ENCODE measurements around the gene TNFRSF13B. TPM values are rescaled to one million over a fixed set of nuclear protein-coding genes. Genes with fewer than 3 reads are reported as not detected.
"Not testable (repeated sequence)": the region's sequence is repeated elsewhere in the genome, so short reads cannot be mapped to it uniquely, and the experiment has no call there.

TNFRSF13B gene
- total RNA-seq, 1 experiment from 2014 or later: not detected

GRCh38 chr17:16906680-16907079 lies 65.2 kb downstream of the TNFRSF13B start (continued):
- TF ChIP-seq REST (IDR thresholded peaks at IDR 0.05; ENCODE audit: low read depth) (no peak), ELF1 (IDR thresholded peaks at IDR 0.05; ENCODE audit: borderline replicate concordance, low read depth) (no peak), POLR2A (IDR thresholded peaks at IDR 0.05; ENCODE audit: borderline replicate concordance, extremely low read depth, insufficient read depth, insufficient read length) (no peak), RAD21 (IDR thresholded peaks at IDR 0.05; ENCODE audit: low read depth) (no peak), ZFX (IDR thresholded peaks at IDR 0.05) (no peak), MAX (IDR thresholded peaks at IDR 0.05) (no peak)

DNA sequence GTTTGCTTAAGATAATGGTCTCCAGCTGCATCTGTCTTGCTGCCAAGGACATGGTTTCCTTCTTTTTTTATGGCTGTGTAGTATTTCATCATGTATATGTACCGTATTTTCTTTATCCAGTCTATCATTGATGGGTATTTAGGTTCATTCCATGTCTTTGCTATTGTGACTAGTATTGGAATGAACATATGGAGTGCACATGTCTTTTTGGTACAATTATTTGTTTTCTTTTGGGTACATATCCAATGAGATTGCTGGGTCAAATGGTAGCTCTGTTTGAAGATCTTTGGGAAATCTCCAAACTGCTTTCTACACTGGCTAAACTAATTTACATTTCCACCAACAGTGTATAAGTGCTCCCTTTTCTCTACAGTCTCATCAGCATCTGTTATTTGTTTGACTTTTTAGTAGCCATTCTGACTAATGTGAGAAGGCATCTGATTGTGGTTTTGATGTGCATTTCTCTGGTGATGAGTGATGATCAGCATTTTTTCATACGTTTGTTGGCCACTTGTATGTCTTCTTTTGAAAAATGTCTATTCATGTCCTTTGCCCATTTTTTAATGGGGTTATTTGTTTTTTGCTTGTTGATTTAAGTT lies 66.2 kb downstream of the TNFRSF13B start:
- Histone ChIP-seq H3K4me1 (ENCODE audit: control insufficient read depth in 1 of 2, insufficient read depth in 2 of 2, low read length in 2 of 2) (peaks cover 0 to 9% of the 10 kb centered on the region in 2 experiments; a peak in 2 of 4 replicates), H3K79me2 (ENCODE audit: insufficient read depth, low read length) (no peaks in the 10 kb centered on the region), H3K36me3 (ENCODE audit: control insufficient read depth in 1 of 2, insufficient read depth in 2 of 2, low read length in 2 of 2) (no peaks in the 10 kb centered on the region), H3K27ac (ENCODE audit: low read depth, low read length) (no peak overlapping the region), H3K27me3 (ENCODE audit: insufficient read depth, low read length) (peaks cover 8% of the 10 kb centered on the region; the same call in 1 of the 2 replicates), H3K4me2 (ENCODE audit: low read length) (peak overlapping the region; percentile 15; the same call in 1 of the 2 replicates), H3K9ac (ENCODE audit: low read length) (no peak overlapping the region), H3K4me3 (replicated peaks in 1 of 2; ENCODE audit: low read depth in 1 of 2, low read length in 2 of 2) (no peak overlapping the region), H3K9me3 (ENCODE audit: control insufficient read depth in 1 of 2, insufficient read depth in 1 of 2, low read depth in 1 of 2, low read length in 2 of 2) (no peaks in the 10 kb centered on the region), H4K20me1 (ENCODE audit: insufficient read depth) (no peaks in the 10 kb centered on the region), H2AFZ (ENCODE audit: low read depth, low read length, poor library complexity, severe bottlenecking) (no peak overlapping the region), H3K9me2 (ENCODE audit: insufficient read depth) (no peaks in the 10 kb centered on the region)
- no TSS peak for BruUV-seq (replicated peaks)
- CTCF ChIA-PET: no interaction called here
- RAD21 ChIA-PET (ENCODE audit: low non-redundant PET in 1 of 2, low total read pairs in 2 of 2, uncharacterized antibody in 2 of 2, unreplicated experiment in 2 of 2): no interaction called here
- DNase-seq (ENCODE audit: low read depth, low spot score) (peak; percentile 15), ATAC-seq (peak; percentile 76; the same call in 1 of the 2 replicates)
- intact Hi-C loops (cut with micrococcal nuclease): no loop called here
- TF ChIP-seq SP1 (IDR thresholded peaks at IDR 0.05; ENCODE audit: low read depth) (no peak), YY1 (IDR thresholded peaks at IDR 0.05; ENCODE audit: extremely low read depth, insufficient replicate concordance, low read depth, low read length) (no peak), FOSL1 (IDR thresholded peaks at IDR 0.05; ENCODE audit: low read depth) (peak; percentile 46; the same call in 1 of the 2 replicates), CBX3 (IDR thresholded peaks at IDR 0.05; ENCODE audit: low read depth) (no peak), EZH2phosphoT487 (IDR thresholded peaks at IDR 0.05; ENCODE audit: borderline replicate concordance) (no peak), TCF7L2 (IDR thresholded peaks at IDR 0.05; ENCODE audit: borderline replicate concordance, extremely low read depth, insufficient read depth, insufficient read length) (no peak), SRF (IDR thresholded peaks at IDR 0.05; ENCODE audit: low read depth) (no peak), ZBTB33 (IDR thresholded peaks at IDR 0.05; ENCODE audit: extremely low read depth, insufficient replicate concordance, low read length) (no peak)
- POLR2A ChIA-PET: no interaction called here

- H2AFZ ChIP-seq (ENCODE audit: low read depth, low read length, poor library complexity, severe bottlenecking); H3K27ac ChIP-seq (ENCODE audit: low read depth, low read length); H3K4me3 ChIP-seq (replicated peaks in 1 of 2; ENCODE audit: low read depth in 1 of 2, low read length in 2 of 2); H3K36me3 ChIP-seq (ENCODE audit: control insufficient read depth in 1 of 2, insufficient read depth in 2 of 2, low read length in 2 of 2); ATAC-seq; H4K20me1 ChIP-seq (ENCODE audit: insufficient read depth); H3K9me3 ChIP-seq (ENCODE audit: control insufficient read depth in 1 of 2, insufficient read depth in 1 of 2, low read depth in 1 of 2, low read length in 2 of 2); H3K4me2 ChIP-seq (ENCODE audit: low read length); POLR2A ChIA-PET; H3K79me2 ChIP-seq (ENCODE audit: insufficient read depth, low read length); H3K27me3 ChIP-seq (ENCODE audit: insufficient read depth, low read length); RAD21 ChIA-PET (ENCODE audit: low non-redundant PET in 1 of 2, low total read pairs in 2 of 2, uncharacterized antibody in 2 of 2, unreplicated experiment in 2 of 2); DNase-seq (ENCODE audit: low read depth, low spot score); BruUV-seq (replicated peaks); H3K4me1 ChIP-seq (ENCODE audit: control insufficient read depth in 1 of 2, insufficient read depth in 2 of 2, low read length in 2 of 2); CTCF ChIA-PET; intact Hi-C loops (cut with micrococcal nuclease); H3K9me2 ChIP-seq (ENCODE audit: insufficient read depth); H3K9ac ChIP-seq (ENCODE audit: low read length): not testable (repeated sequence)
Measured at GRCh38 chr17:16903070-16903469, 68.8 kb downstream of the TNFRSF13B start.
